IPS-15b (cell line): ENCODE data around the gene MTSS2.

ENCODE experiments used
- H3K27me3 ChIP-seq: one replicate; pipeline ENCODE4 v1.6.1; 2013; ENCODE audit warnings: low read length; ENCODE audit not compliant: control insufficient read depth, insufficient read depth
- H3K36me3 ChIP-seq: one replicate; pipeline ENCODE4 v1.6.1; 2013; ENCODE audit warnings: low read length; ENCODE audit not compliant: control insufficient read depth, insufficient read depth
- H3K4me1 ChIP-seq: one replicate; pipeline ENCODE4 v1.6.1; 2013; ENCODE audit warnings: mild to moderate bottlenecking, low read length; ENCODE audit not compliant: control insufficient read depth, insufficient read depth
- H3K4me3 ChIP-seq: one replicate; pipeline ENCODE4 v1.5.1; 2013; ENCODE audit warnings: low read depth, low read length
- H3K9ac ChIP-seq: one replicate; pipeline ENCODE4 v1.6.1; 2013; ENCODE audit warnings: low read depth, mild to moderate bottlenecking, low read length
- H3K9me3 ChIP-seq: one replicate; pipeline ENCODE4 v1.6.1; 2013; ENCODE audit warnings: mild to moderate bottlenecking, low read length; ENCODE audit not compliant: control insufficient read depth, insufficient read depth

The MTSS2 gene

DNA sequence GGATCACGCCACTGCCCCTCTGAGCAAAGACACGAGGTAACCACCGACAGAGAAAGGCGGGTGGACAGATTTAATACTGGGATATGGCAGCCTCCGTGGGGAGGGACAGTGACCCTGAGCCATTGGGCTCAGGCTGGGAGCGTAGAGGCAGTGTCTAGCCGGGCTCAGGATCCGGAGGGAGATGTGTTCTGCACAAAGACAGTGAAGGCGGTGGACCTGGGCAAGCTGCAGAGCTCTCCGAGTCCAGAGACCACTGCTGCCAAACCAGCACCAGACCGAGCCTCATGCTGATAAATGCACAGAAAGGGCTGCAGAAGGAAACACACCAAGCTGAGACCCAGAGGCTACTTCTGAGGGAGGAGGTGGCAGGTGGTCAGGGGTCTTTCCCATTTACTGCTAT is 26.5 kb upstream of the MTSS2 start:
- peaks cover 7% of the 10 kb centered on the region for H3K36me3 ChIP-seq
- no peaks in the 10 kb centered on the region for H3K27me3 ChIP-seq
- H3K9ac ChIP-seq = no peak overlapping the region
- H3K4me1 ChIP-seq = peaks cover 8% of the 10 kb centered on the region
- H3K9me3 ChIP-seq = no peaks in the 10 kb centered on the region
- H3K4me3 ChIP-seq = no peak overlapping the region

DNA sequence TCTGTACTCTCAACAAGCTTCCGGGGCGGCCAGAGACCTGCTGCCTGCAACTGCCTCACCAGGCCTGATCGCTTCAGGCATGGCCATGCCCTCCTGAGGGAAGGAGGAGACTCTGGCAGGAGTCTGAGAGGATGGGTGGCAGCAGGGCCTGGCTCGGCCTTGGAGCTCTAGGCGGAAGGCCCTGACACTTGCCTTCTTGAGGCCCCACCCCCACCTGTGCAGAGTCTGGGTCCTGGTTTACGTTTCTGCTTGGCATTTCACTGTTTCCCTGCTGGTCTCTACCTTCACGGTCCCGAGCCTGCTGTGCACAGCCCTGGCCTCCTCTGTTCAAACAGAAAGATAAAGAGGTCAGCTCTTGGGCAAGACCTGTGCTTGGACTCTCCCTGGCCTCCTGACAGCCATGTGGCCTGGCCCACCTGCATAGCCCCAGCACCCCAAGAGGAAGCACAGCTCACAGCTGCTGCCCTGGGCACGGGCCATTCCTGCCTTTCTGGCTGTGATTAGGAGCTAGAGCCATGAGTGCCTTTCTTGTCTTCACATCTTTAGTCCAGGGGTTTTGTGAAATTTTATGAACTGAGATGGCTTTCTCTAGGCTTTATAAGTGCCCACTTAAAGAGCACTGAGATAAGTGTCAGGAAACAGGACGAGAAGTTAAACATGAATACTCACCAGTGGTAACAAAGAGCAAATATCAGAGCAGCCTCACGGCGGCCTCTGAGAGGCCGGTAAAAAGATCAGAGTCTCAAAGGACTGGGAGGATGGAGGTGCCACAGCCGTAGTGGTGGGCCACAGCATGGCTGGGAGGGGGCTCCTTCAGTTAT is 25.6 kb upstream of the MTSS2 start:
- Histone ChIP-seq H3K9me3 (no peaks in the 10 kb centered on the region), H3K36me3 (peaks cover 5% of the 10 kb centered on the region), H3K9ac (no peak overlapping the region), H3K27me3 (no peaks in the 10 kb centered on the region), H3K4me1 (peaks cover 8% of the 10 kb centered on the region), H3K4me3 (no peak overlapping the region)

DNA sequence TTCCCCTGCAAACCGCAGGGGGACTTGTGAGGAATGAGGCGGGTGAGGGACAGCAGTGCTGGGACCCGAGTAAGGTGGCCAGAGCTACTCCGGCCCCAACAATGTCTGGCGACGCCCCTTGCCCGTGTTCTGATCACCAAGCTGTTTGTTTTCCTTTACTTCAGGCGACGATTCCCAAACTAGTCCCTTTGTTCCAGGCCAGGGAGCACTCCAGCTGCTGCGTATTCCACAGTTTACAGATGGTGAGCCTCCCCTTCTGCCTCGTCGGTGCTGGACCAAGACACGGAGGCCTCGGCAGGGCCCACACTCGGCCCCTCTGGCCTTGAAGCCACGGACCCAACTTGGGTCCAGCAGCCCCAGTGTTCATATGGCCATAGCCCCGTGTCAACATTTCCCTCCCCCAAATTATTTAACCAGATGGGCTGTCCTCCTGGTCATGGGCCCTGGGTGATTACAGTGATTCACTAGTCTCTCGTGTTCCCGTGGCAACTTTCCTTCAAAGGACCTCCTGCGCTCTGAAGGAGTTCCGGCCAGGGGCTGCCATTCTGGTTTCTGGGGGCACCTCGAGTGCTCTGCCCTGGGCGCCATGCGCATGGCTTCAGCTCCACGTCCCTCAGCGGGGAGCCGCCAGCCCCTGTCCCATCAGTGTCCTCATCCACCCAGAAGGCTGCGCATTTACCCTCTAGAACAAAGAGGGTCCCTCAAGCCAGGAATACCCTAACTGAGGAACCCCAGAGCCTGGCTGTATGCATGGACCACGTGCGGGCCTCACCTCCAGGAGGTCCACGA is 24.8 kb upstream of the MTSS2 start:
- Histone ChIP-seq H3K36me3 (peaks cover 5% of the 10 kb centered on the region), H3K9ac (no peak overlapping the region), H3K4me3 (no peak overlapping the region), H3K4me1 (peaks cover 8% of the 10 kb centered on the region), H3K9me3 (no peaks in the 10 kb centered on the region), H3K27me3 (no peaks in the 10 kb centered on the region)

DNA sequence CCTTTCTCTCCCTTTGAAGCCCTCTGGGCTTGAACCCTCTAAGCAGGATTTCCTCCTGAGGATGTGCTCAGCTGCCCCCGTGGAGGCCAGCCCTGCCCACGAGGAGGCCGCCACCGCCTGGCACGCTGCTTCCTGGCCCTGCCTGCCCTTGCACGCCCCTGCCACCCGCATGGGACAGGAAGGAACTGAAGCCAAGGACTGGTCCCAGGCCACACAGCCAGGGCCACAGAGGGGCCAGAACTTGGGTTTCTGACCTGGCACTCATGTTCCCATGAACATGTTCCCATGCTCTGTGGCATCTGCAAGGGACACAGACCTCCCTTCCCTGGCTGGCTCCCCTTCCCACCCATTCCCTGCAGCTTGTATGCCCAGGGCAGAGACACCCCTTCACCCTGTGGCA is 24.1 kb upstream of the MTSS2 start:
- Histone ChIP-seq H3K9me3 (no peaks in the 10 kb centered on the region), H3K4me3 (no peak overlapping the region), H3K27me3 (no peaks in the 10 kb centered on the region), H3K36me3 (peaks cover 5% of the 10 kb centered on the region), H3K9ac (no peak overlapping the region), H3K4me1 (peaks cover 5% of the 10 kb centered on the region)

DNA sequence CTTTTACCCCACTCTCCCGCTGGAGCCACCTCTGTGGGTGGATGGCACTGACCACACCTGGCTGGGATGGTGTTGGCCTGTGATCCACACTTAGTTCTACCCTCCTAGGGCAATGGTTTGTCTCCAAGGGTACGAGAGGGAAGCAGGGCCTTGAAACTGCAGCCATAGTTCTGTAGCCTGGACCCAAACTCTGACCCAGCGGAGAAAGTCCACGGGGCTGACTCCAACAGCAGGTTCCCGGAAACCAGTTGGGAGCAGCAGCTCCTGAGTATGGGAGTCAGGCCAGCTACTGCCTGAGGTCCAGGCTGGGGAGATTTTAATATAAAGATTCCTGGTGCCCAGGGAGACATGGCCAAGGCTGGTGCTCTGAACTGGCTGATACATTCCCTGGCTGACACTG is 23.6 kb upstream of the MTSS2 start:
- no peaks in the 10 kb centered on the region for H3K9me3 ChIP-seq
- no peaks in the 10 kb centered on the region for H3K27me3 ChIP-seq
- H3K36me3 ChIP-seq = peaks cover 5% of the 10 kb centered on the region
- H3K9ac ChIP-seq = no peak overlapping the region
- peaks cover 2% of the 10 kb centered on the region for H3K4me1 ChIP-seq
- no peak overlapping the region for H3K4me3 ChIP-seq

DNA sequence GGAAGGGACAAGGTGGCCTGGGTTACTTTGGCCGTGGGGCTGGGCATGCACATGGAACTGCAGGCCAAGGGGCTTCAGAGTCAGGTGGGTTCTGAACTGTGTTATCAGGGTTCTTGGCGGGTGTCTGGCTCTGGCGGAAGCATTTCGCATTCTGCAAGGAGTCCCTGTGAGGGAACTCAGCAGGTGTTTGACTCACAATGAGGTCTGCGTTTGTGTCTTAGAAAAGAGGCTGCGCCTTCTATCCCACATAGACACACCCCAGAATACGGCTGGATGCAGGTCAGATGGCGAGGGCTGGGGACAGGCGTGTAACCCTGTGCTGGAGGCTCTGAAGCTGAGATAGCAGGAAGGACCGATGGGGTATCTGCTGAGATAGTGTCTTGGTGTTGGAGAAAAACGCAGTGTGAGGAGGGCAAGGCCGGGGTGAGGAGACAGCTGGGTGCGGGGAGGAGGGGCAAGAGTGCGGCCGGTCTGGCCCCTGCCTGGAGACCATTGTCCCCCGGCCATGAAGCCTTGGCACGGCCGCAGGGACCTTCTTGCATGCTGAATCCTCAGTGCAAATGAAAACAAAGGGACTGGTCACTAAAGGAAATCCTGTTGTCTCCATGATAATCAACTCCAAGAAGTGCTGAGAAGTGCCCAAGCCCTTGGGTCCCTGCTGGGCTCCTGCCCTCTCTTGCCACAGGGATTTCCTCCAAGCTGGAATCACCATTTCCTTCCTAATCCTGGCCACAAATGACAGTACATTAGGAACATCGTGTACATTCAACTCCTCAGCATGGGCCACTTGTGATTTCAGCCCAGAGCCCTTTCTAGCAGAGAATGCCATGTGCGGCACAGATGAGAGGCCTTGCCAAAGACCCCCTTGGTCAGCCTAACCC is 22.8 kb upstream of the MTSS2 start:
- H3K9me3 ChIP-seq = no peaks in the 10 kb centered on the region
- no peak overlapping the region for H3K9ac ChIP-seq
- no peaks in the 10 kb centered on the region for H3K27me3 ChIP-seq
- H3K4me3 ChIP-seq = no peak overlapping the region
- peaks cover 5% of the 10 kb centered on the region for H3K36me3 ChIP-seq
- peaks cover 2% of the 10 kb centered on the region for H3K4me1 ChIP-seq

DNA sequence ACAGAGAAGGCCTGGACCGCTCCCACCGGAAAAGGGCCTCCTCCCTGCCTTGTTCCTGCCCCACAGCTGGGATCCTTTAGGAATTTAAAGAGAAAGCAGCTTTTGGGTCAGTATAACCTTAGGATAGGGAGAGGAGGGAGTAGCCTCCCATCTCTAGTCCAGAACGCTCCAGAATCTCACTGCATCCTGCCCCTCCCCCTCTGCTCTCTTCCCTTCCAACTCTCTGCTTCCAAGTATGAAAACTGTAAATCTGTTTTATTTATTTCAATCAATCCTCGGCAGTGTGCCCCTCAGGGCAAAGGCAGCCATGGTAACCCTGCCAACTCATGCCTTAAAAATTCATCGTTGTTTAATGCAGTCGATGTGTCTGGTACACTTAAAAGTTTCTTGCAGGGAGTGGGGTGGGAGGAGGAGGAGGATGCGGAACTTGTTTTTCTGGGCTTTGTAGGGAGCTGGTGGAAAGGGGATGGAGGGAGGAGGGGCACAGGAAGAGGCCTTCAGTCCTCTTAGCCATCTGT is 21.2 kb upstream of the MTSS2 start:
- no peaks in the 10 kb centered on the region for H3K4me1 ChIP-seq
- H3K27me3 ChIP-seq = no peaks in the 10 kb centered on the region
- H3K9me3 ChIP-seq = no peaks in the 10 kb centered on the region
- H3K36me3 ChIP-seq = peaks cover 5% of the 10 kb centered on the region
- no peak overlapping the region for H3K4me3 ChIP-seq
- H3K9ac ChIP-seq = no peak overlapping the region

DNA sequence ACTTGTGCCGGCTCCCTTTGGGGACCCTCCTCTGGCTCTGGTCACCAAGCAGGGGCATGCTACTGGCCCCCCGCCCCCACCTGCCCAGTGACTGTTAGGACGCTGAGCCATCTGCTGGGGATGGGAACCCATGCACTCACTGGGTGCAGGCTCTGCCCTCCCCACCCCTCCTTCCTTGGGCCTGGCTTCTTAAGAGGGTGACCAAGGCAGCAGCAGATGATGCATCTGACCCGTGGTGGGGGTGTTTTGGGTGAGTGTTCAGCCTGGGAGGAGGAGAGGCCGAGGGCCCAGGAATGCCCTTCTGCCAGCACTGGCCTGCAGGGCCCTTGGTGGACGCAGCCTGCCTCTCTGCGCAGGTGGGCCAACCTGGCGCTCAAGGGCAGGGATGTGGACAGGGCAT is 19.2 kb upstream of the MTSS2 start:
- Histone ChIP-seq H3K9ac (no peak overlapping the region), H3K9me3 (no peaks in the 10 kb centered on the region), H3K4me1 (no peaks in the 10 kb centered on the region), H3K27me3 (no peaks in the 10 kb centered on the region), H3K36me3 (no peaks in the 10 kb centered on the region), H3K4me3 (no peak overlapping the region)

DNA sequence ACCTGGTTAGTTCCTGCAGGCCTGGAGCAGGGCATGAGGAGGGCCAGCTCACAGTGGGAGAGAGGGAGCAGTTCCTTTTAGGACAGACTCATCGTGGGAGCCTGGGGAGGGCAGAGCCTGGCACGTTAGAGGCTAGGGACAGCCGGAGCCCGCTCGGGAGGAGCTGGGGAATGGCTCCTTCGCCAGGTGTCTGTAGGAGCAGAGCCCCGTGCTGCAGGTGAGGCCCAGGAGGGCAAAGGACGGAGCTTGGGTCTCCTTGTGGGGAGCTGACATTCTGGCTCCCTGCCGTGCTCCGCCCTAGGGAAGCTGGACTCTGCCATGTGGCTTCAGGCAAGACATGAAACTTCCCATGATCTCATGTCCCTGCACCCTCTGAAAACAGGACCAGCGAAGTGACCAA is 18.7 kb upstream of the MTSS2 start:
- Histone ChIP-seq H3K4me1 (no peaks in the 10 kb centered on the region), H3K27me3 (no peaks in the 10 kb centered on the region), H3K36me3 (no peaks in the 10 kb centered on the region), H3K9ac (no peak overlapping the region), H3K4me3 (no peak overlapping the region), H3K9me3 (no peaks in the 10 kb centered on the region)

DNA sequence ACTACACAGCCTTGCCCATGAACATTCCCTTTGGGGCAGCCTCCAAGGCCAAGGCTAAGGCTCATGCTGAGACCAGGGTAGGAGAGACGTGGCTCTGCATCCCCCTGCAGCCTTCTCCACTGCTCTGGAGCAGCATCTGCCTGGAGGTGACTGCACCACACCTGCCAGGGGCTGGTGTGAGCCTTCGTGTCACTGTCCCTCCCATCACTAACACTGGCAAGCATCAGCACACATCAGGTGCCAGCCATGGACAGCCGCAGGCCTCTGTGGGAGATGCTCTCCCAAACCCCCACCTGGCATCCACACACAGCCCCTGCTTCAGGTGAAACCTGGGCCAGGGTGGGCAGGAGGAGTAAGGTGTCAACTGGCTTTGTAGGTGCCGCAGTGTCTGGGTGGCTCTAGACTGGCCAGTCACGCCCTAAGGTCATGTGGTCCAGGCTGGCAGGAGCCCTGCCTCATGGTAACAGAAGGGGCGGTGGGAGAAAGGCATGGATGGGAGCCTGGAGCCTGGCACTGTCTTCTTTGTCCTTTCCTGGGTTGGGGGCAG is 18.1 kb upstream of the MTSS2 start:
- Histone ChIP-seq H3K4me1 (no peaks in the 10 kb centered on the region), H3K9me3 (no peaks in the 10 kb centered on the region), H3K36me3 (no peaks in the 10 kb centered on the region), H3K4me3 (no peak overlapping the region), H3K27me3 (no peaks in the 10 kb centered on the region), H3K9ac (peak overlapping the region; percentile 32)
